ENCODE measurements around the gene MACROD2. TPM values are rescaled to one million over a fixed set of nuclear protein-coding genes. Genes with fewer than 3 reads are reported as not detected.
A peak's percentile ranks its signal among the peaks of the same experiment; 100 is the strongest.

The MACROD2 gene
- total and polyA plus RNA-seq, 2 of the 4 experiments (the other 2 are of a cell fraction), result not detected

GRCh38 chr20:15613530-15613929, 1618.2 kb downstream of the MACROD2 start:
- H3K14ac ChIP-seq (replicated peaks; ENCODE audit: low read depth, low read length), result no peak overlapping the region
- no peak overlapping the region for H2BK20ac ChIP-seq (ENCODE audit: low read depth, low read length)
- dilution Hi-C loops (cut with HindIII; ENCODE audit: low sequenced_read_pairs, unreplicated experiment) (no loop called here), intact Hi-C loops (cut with micrococcal nuclease) (no loop called here), in situ Hi-C loops (cut with MboI; ENCODE audit: low sequenced_read_pairs) (no loop called here)
- H4K5ac ChIP-seq (ENCODE audit: low read depth, low read length), result no peak overlapping the region
- TF ChIP-seq BHLHE40 (IDR thresholded peaks at IDR 0.05; ENCODE audit: low read depth, low read length) (no peak), CHD1 (IDR thresholded peaks at IDR 0.05; ENCODE audit: low read depth, low read length) (no peak), MXI1 (IDR thresholded peaks at IDR 0.05; ENCODE audit: borderline replicate concordance, low read depth, low read length) (no peak), CEBPB (IDR thresholded peaks at IDR 0.05; ENCODE audit: low read depth, low read length) (no peak), FOS (IDR thresholded peaks at IDR 0.05; ENCODE audit: low read depth, low read length) (no peak), NFE2L2 (IDR thresholded peaks at IDR 0.05; ENCODE audit: low read depth, low read length) (no peak), MAFK (IDR thresholded peaks at IDR 0.05; ENCODE audit: low read depth, low read length) (no peak), RCOR1 (IDR thresholded peaks at IDR 0.05; ENCODE audit: insufficient replicate concordance, low read length) (no peak)
- no peak overlapping the region for H3K4me3 ChIP-seq (ENCODE audit: insufficient read depth, low read depth, low read length)
- no peaks in the 10 kb centered on the region for H3K79me1 ChIP-seq (ENCODE audit: low read depth in 1 of 2, low read length in 2 of 2)
- no peak overlapping the region for H3K18ac ChIP-seq (ENCODE audit: low read depth, low read length)
- no CpG with 5 or more reads among the region's 4 CpGs for WGBS, 2 experiments (ENCODE audit: extremely low coverage in 2 of 2, insufficient read length in 1 of 2)
- no peak overlapping the region for H3K9ac ChIP-seq (ENCODE audit: low read depth, low read length)
- H2BK5ac ChIP-seq (ENCODE audit: low read depth, low read length, poor library complexity, severe bottlenecking), result no peak overlapping the region
- H4K20me1 ChIP-seq (ENCODE audit: insufficient read depth, low read length), result no peaks in the 10 kb centered on the region
- H3K23ac ChIP-seq (ENCODE audit: low read depth, low read length), result no peak overlapping the region
- H3K56ac ChIP-seq (ENCODE audit: extremely low read depth, insufficient read depth, low read length), result no peak overlapping the region
- no peak overlapping the region for H2AK5ac ChIP-seq (ENCODE audit: low read depth, low read length)
- H4K8ac ChIP-seq (ENCODE audit: low read depth in 2 of 2, low read length in 2 of 2), result no peak overlapping the region
- H4K91ac ChIP-seq (ENCODE audit: insufficient read depth, low read depth, low read length), result no peak overlapping the region
- no peak overlapping the region for H2AFZ ChIP-seq (replicated peaks; ENCODE audit: low read length, poor library complexity)
- H3K27me3 ChIP-seq (ENCODE audit: control insufficient read depth, insufficient read depth, low read length), result no peaks in the 10 kb centered on the region; the same call in 1 of the 2 replicates
- no peaks in the 10 kb centered on the region for H3K36me3 ChIP-seq (ENCODE audit: control insufficient read depth, insufficient read depth, low read length)
- H3K4ac ChIP-seq (ENCODE audit: low read depth, low read length), result no peak overlapping the region
- H3K4me2 ChIP-seq (ENCODE audit: low read depth, low read length), result no peak overlapping the region; the same call in 1 of the 2 replicates
- H2BK15ac ChIP-seq (ENCODE audit: low read depth, low read length), result no peak overlapping the region
- ATAC-seq (ENCODE audit: low read depth) (no peak), DNase-seq (peak; percentile 21)
- H3K27ac ChIP-seq (ENCODE audit: insufficient read depth, low read length), result no peak overlapping the region
- H2BK120ac ChIP-seq (ENCODE audit: low read depth, low read length), result no peak overlapping the region
- 0 out of 2 replicates have a peak, but pooled peaks cover 3% of the 10 kb centered on the region for H3K9me3 ChIP-seq (ENCODE audit: control insufficient read depth, insufficient read depth, low read length)
- no peak overlapping the region for H2AK9ac ChIP-seq (replicated peaks; ENCODE audit: low read depth, low read length, poor library complexity)
- no peaks in the 10 kb centered on the region; the same call in 1 of the 2 replicates for H3K4me1 ChIP-seq (ENCODE audit: control insufficient read depth, insufficient read depth, low read length)
- H3K9me1 ChIP-seq (ENCODE audit: insufficient read depth, low read length), result no peaks in the 10 kb centered on the region
- BruUV-seq (replicated peaks), result no TSS peak
- ChIA-PET POLR2A (ENCODE audit: unreplicated experiment) (no interaction called here), CTCF (no interaction called here)

Data from IMR-90 (cell line).